H54 (cell line): ENCODE results near the gene ATP6V1B1.

Source experiments
- DNase-seq: peaks from one replicate; pipeline ENCODE4 v3.0.0; 2011; ENCODE audit warnings: low spot score, mixed read lengths; ENCODE audit not compliant: insufficient read length
- FAIRE-seq: peaks from 3 replicates; lab custom pipeline; 2011; peaks lifted over from hg19 to GRCh38; lab: Jason Lieb, UNC
- POLR2A ChIP-seq: IDR thresholded peaks from 2 replicates; pipeline ENCODE4 v1.6.1; 2011; ENCODE audit warnings: low read depth, mild to moderate bottlenecking, low read length

Gene ATP6V1B1

DNA sequence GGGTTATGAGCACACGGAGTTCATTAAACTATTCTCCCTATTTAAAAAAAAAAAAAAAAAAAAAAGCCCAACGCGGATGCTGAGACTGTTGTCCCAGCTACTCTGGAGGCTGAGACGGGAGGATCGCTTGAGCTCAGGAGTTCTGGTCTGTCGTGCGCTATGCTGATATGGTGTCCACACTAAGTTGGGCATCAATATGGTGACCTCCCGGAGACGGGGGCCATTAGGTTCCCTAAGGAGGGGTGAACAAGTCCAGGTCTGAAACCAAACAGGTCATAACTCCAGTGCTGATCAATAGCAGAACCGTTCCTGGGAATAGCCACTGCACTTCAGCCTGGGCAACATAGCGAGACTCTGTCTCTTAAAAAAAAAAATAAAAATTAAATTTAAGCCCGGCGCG, 29.8 kb downstream of the ATP6V1B1 start:
- TF ChIP-seq POLR2A, result no peak
- no peak for DNase-seq
- no peak for FAIRE-seq

DNA sequence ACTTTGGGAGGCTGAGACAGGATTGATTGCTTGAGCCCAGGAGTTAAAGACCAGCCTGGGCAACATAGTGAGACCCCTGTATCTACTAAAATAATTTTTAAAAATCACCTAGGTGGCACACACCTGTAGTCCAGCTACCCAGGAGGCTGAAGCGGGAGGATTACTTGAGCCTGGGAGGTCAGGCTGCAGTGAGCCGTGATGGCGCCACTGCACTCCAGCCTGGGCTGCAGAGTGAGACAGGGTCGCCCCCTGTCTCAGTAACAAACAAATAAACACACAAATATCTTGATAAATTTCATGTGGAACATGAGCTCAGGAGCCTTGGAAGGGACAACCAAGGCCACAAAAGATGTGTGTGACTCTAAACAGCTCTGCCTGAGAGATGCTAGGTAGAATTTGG, 31.0 kb downstream of the ATP6V1B1 start:
- TF ChIP-seq POLR2A, result no peak
- no peak for DNase-seq
- FAIRE-seq, result no peak

DNA sequence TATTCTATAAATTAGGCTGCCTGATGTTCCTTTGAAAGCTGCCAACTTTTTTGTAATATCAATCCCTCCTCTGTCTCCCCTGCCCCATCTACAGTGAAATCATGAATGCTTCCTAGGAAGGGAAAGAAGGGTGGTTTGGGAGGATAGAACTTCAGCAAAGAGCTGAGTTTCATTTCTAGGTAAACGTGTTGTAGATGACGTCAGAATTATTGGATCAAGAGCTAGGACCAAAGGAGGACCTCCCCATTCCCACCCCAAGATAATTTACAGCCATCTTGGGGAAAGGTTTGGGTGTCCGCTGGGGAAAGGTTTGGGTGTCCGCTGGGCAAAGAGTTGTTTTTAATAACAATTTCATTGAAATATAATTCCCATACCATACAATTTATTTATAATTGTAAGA, 31.5 kb downstream of the ATP6V1B1 start:
- TF ChIP-seq POLR2A, result no peak
- FAIRE-seq (no peak), DNase-seq (no peak)

DNA sequence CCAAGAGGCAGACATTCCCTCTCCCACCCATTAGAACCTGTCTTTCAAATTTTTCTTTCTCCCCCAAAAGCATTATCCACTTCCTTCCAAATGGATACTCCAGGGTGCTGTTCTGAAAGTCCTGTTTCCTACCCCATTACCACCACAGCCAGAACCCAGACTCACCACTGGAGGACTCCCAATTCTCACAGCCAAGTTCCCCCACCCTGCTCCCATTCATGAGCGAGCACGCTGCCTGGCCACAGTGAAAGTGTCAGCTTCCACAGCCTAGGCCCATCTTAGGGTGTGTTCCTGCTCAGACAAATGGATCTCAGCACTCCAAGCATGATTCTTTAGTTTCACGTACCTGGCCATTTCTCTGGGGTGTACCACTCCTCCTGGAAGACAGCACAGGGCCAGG, 38.9 kb downstream of the ATP6V1B1 start:
- FAIRE-seq (no peak), DNase-seq (no peak)
- TF ChIP-seq POLR2A, result no peak

DNA sequence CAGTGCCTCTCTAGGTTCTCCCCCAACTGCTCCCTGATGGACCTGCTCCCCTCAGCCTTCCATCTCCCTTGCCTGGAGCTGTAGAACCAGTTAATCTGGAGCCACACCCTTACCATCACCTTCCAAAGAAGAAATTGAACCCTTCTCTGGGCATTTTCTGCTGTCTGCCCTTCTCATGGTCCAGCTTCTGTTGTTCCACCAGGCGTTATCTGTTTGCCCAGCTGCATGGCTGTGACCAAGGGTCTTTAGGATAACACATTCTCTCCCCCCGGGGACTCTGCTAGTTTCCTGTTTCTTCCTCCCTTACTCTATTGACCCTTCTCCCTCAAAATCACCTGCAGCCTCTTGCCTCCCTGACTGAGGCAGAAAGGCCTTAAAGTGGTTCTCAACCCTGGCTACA, 39.5 kb downstream of the ATP6V1B1 start:
- no peak for TF ChIP-seq POLR2A
- FAIRE-seq, result no peak
- DNase-seq, result no peak

DNA sequence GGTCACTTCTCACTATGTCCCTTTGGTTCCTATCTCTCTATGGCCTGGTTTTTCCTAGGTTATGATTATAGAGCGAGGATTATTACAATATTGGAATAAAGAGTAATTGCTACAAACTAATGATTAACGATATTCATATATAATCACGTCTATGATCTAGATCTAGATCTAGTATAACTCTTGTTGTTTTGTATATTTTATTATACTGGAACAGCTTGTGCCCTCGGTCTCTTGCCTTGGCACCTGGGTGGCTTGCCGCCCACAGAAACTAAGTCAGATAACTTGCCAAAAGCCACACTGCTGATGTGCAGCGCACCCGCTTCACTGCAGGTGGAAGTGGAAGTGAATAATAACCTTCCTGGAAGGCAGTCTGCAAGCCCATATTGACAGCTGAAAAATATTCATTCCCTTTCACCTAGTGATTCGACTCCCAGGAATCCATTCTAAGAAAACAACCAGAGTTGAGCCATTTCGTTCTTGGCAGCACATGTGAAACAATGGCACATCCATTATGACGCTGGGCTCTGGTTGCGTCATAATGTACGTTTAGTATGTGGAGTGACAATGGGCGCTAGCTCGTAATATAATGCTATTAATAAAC, 42.0 kb downstream of the ATP6V1B1 start:
- DNase-seq (no peak), FAIRE-seq (peak; percentile 20)
- TF ChIP-seq POLR2A, result no peak

DNA sequence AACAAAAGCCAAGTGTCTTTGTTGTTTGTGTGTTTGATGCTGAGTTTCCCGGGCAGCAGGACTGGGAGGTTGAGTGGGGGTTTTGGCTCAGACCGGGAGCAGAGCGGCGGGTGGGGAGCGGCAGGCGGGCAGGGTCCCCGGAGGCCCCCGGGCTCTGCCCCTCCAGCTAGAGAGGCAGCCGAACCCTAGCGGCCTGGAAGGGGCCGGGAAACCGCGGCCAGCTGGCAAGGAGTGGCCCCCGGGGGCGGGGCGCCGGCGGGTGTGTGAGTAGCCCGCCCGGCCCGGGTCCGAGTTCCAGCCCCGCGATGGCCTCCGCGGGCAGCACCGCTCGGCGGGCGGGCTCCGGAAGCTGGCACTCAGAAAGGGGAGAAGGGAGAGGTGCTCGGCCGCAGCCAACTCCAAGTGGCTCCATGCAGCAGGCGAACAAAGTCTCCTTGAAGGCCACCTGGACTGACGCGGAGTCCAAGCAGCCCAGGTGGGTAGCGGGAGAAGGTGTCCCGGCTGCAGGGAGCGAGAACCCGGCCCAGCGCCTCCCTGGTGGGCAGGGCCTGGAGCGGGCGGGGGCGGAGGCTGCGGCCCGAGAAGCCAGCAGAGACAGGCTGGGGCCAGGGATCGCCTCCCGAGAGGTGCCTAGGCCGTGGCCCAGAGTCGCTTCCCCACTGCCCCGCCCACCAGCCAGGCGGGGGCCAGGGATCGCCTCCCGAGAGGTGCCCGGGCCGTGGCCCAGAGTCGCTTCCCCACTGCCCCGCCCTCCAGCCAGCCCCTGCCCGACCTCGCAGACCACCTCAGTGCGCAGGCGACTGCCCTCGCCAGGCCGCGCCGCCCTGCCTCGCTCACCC, 42.9 kb downstream of the ATP6V1B1 start, which contains the start of gene ANKRD53:
TSS of gene ANKRD53 (plus strand) at position 290 of the 839 bp plus-strand sequence. CDS start at position 306, 16 bp downstream.
- DNase-seq, result no peak
- TF ChIP-seq POLR2A, result no peak

DNA sequence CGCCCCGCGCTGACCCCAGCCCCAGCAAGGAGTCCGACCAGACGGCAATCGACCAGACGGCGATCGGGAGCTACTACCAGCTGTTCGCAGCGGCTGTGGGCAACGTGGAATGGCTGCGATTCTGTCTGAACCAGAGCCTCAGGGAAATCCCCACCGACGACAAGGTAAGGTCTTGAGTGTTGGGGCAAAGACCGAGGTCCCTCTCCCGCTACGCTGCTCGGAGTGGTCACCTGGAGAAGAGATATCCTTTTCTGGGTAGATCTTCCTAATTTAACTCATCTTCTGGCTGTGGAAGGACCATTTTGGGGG, 43.4 kb downstream of the ATP6V1B1 start:
- no peak for FAIRE-seq
- TF ChIP-seq POLR2A, result no peak
- DNase-seq, result no peak

More for the DNA sequence above, 42.9 kb downstream of the ATP6V1B1 start, which contains the start of gene ANKRD53:
- no peak for FAIRE-seq

DNA sequence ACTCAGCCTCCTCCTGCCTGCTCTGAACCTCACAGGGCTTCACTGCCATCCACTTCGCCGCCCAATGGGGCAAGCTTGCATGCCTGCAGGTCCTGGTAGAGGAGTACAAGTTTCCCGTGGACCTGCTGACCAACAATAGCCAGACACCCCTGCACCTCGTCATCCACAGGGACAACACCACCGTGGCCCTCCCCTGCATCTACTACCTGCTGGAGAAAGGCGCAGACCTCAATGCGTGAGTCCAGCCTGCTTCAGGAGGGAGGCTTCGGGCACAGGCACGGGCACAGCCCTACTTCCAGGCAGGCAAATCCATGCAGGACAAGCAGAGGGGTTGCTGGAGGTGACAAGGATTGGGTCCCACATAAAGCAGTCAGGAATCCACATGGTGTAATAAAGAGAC, 43.9 kb downstream of the ATP6V1B1 start:
- FAIRE-seq (no peak), DNase-seq (no peak)
- TF ChIP-seq POLR2A, result no peak

DNA sequence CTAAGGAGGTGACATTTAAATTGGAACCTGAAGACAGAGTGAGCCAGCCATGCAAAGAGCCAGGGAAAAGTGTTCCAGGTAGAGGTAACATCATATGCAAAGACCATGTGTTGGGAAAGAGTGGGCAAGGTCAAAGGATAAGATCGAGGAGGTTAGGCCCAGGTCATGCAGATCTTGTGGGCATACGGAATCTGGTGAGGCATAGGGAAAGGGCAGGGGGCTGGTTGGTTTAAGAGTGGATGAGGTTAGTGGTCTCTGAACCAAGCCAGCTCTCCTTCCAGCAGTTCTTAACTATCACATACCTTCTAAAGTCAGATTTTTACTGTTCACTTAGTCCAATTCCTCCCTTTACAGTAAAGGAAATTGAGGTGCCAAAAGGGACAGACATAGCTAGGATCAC, 45.7 kb downstream of the ATP6V1B1 start:
- DNase-seq, result no peak
- no peak for FAIRE-seq
- TF ChIP-seq POLR2A, result no peak

DNA sequence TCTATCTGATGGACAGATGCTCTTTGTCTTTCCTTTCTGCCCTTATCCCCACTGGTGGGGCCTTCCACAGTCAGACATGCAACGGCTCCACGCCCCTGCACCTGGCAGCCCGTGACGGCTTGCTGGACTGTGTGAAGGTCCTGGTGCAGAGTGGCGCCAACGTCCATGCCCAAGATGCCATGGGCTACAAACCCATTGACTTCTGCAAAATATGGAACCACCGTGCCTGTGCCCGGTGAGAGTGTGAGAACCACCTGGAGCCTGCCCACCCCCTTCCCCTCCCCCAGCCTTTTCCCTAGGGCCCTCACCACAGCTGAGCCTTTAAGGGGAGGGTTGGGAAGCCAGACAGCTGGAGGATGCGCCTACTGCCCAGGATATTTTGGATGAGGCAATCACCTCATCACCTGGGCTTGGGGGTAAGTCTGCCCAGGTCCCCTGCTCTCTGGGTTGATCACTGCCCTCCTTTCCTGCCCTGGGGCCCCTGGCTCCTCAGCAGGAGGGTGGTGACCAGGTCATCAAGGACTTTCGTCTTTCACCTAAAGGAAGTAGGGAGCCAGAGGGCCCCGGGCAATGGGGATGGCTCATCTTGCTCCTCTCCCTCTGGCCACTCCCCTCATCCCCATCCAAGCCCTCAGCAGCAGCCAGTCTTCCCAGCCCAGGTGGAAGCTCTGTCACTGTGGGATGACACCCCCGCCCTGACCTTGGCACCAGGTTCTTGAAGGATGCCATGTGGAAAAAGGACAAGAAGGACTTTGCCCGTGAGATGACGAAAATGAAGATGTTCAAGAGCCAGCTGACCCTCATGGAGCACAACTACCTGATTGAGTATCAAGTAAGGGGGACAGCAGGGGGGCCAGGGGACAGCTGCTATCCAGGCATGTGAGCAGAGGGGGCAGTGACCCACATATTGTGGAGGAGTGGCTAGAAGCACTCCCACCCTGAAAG, 46.4 kb downstream of the ATP6V1B1 start:
- no peak for TF ChIP-seq POLR2A
- FAIRE-seq (no peak), DNase-seq (no peak)

DNA sequence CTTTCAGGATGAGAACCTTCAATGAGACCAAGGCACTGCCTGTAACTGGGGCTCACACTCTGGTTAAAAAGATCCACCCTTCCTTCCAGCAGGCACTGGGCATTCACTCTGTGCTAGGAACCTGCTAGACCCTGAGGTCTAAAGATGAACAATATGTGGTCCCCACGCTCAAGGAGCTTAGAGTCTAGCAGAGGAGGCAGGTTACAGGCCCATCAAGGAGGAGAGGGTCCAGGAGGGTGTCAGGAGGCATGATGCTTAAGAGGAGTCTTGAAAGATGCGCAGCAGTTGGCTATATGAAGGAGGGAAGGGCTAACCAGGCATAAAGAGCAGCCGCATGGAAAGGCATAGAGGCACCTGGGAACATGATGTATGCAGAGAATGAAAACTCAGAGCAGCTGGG, 47.3 kb downstream of the ATP6V1B1 start:
- DNase-seq (no peak), FAIRE-seq (no peak)
- no peak for TF ChIP-seq POLR2A

DNA sequence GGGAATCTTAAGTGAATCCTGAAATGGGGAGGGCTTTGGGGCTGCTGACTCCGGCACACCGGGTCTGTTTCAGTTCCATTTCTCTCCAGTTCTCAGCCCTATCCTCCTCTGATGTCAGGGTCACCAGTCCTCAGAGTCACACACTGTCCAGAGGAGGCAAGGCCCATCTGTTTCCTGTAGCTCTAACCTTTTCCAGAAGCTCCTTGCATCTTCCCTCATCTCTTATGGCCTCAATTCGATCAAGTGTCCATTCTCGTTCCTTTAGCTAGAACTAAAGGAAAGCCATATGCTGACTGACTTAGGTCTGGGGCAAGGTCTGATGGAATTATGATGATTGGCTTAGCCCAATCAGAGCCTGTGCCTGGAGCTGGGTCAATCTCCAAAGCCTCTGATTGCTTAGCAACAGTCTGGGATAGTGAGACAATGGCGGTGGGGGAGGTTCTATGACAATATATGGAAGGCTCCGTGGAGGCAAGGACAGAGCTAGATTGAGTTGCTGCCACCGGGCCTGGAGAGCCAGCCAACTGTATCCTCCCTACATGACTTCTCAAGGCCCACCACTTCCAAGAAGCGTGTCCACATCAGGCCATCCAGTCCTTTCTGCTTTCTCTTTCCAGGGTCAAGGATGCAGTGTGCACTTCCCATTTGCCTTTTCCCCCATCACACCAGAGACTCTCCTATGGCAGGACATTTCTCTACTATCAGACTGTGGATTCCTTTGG, 48.0 kb downstream of the ATP6V1B1 start:
- FAIRE-seq (no peak), DNase-seq (no peak)
- TF ChIP-seq POLR2A, result no peak

DNA sequence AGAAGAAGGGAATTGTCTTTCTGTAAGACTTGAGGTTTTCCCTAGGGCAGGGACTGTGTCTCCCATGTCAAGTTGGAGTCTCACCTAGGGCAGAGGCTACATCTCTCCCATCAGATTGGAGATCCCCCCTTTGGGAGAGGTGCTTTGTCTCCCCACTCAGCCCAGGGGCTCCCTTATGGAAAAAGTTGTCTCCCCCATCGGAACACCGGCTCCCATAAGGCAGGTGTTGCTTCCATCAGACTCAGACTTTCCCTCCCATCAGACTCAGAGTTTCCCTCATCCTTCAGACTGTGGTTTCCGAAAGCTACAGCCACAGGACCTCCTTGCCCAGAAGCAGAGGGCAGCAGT, 48.5 kb downstream of the ATP6V1B1 start:
- TF ChIP-seq POLR2A, result no peak
- FAIRE-seq (no peak), DNase-seq (no peak)
